ENCODE data around the gene STRAP. TPM values are rescaled to one million over a fixed set of nuclear protein-coding genes. Genes with fewer than 3 reads are reported as not detected.
A peak's percentile ranks its signal among the peaks of the same experiment; 100 is the strongest.

The STRAP gene
- total RNA-seq, 1 experiment from 2014 or later, result 210 TPM

DNA sequence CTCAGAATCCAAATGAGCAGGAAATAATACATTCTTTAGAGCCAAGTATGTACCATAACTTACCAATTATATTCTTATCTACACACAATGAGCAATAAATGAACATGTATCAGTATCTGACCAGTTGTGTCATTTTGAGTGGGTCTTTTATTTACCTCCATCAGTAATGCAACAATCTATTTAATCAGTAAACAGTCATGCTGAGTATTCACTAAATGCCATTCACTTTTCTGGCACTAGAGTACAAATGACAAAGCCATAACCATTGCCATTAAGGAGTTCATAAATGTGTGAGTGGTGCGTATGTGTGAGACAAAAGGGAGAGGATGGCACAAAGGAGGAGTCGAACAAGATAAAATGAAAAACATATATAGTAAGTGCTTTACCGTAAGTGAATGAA, 1.5 kb upstream of the STRAP start:
- Histone ChIP-seq H4K8ac (replicated peaks; ENCODE audit: insufficient read length, low read depth, low read length) (no peak overlapping the region), H3T11ph (ENCODE audit: low read length) (no peak overlapping the region), H2AK5ac (ENCODE audit: insufficient read length, low read length) (no peak overlapping the region), H3K79me2 (ENCODE audit: insufficient read depth, low read length) (peaks cover 26% of the 10 kb centered on the region), H2BK15ac (ENCODE audit: low read depth, low read length) (no peak overlapping the region), H4K91ac (ENCODE audit: insufficient read length, low read depth, low read length) (no peak overlapping the region), H3K56ac (ENCODE audit: insufficient read length, low read depth, low read length) (no peak overlapping the region), H3K79me1 (ENCODE audit: insufficient read depth, low read depth, low read length, poor library complexity, severe bottlenecking) (no peaks in the 10 kb centered on the region), H2AFZ (ENCODE audit: low read length) (no peak overlapping the region), H3K14ac (ENCODE audit: insufficient read depth, low read length) (no peak overlapping the region), H3K27me3 (ENCODE audit: insufficient read depth, low read length) (no peaks in the 10 kb centered on the region; the same call in 1 of the 2 replicates), H2BK20ac (ENCODE audit: low read depth, low read length, poor library complexity, severe bottlenecking) (no peak overlapping the region), H3K23ac (ENCODE audit: insufficient read length, low read depth, low read length) (no peak overlapping the region), H3K4ac (ENCODE audit: low read depth, low read length) (no peak overlapping the region), H4K20me1 (ENCODE audit: control insufficient read depth, insufficient read depth, insufficient read length) (no peaks in the 10 kb centered on the region), H3K9ac (ENCODE audit: extremely low read depth, insufficient read length, low read length) (no peak overlapping the region), H3K9me3 (ENCODE audit: control insufficient read depth, low read depth, low read length) (no peaks in the 10 kb centered on the region), H3K4me2 (ENCODE audit: insufficient read depth, insufficient read length, low read length) (no peak overlapping the region), H2BK5ac (ENCODE audit: insufficient read length, low read length) (no peak overlapping the region), H3K4me1 (ENCODE audit: insufficient read depth, low read length) (no peaks in the 10 kb centered on the region), H3K27ac (ENCODE audit: insufficient read length, low read depth, low read length) (no peak overlapping the region), H3K18ac (ENCODE audit: insufficient read length, low read depth, low read length) (no peak overlapping the region), H3K23me2 (ENCODE audit: insufficient read length, low read depth, low read length, poor library complexity, severe bottlenecking) (peaks cover 3% of the 10 kb centered on the region), H2BK120ac (ENCODE audit: low read depth, low read length, poor library complexity, severe bottlenecking) (no peak overlapping the region), H2BK12ac (ENCODE audit: insufficient read length, low read depth, low read length) (no peak overlapping the region), H4K5ac (ENCODE audit: insufficient read length, low read depth, low read length) (no peak overlapping the region)
- H3K4me3 Mint-ChIP-seq, result peak overlapping the region; percentile 25 to 42; a peak in 4 of 5 replicates
- H3K36me3 Mint-ChIP-seq (ENCODE audit: insufficient read depth in 1 of 3, low read depth in 3 of 3), result peaks cover 11 to 26% (median 22%) of the 10 kb centered on the region in 3 experiments; a peak in 6 of 7 replicates
- DNase-seq, result no peak
- H3K27ac Mint-ChIP-seq, result no peak overlapping the region
- H3K9me3 Mint-ChIP-seq, result no peaks in the 10 kb centered on the region
- H3K4me1 Mint-ChIP-seq, result peaks cover 26 to 37% of the 10 kb centered on the region in 2 experiments
- no peaks in the 10 kb centered on the region for H3K27me3 Mint-ChIP-seq (ENCODE audit: low read depth)
- TF ChIP-seq, protein P1, sequence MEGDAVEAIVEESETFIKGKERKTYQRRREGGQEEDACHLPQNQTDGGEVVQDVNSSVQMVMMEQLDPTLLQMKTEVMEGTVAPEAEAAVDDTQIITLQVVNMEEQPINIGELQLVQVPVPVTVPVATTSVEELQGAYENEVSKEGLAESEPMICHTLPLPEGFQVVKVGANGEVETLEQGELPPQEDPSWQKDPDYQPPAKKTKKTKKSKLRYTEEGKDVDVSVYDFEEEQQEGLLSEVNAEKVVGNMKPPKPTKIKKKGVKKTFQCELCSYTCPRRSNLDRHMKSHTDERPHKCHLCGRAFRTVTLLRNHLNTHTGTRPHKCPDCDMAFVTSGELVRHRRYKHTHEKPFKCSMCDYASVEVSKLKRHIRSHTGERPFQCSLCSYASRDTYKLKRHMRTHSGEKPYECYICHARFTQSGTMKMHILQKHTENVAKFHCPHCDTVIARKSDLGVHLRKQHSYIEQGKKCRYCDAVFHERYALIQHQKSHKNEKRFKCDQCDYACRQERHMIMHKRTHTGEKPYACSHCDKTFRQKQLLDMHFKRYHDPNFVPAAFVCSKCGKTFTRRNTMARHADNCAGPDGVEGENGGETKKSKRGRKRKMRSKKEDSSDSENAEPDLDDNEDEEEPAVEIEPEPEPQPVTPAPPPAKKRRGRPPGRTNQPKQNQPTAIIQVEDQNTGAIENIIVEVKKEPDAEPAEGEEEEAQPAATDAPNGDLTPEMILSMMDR (conservative IDR thresholded peaks at IDR 0.05), result no peak
- no CpG with 5 or more reads among the region's 3 CpGs for WGBS (ENCODE audit: extremely low coverage, insufficient read length, low lambda C conversion rate)
